HG03432 (cell line): ENCODE data around the gene HERC3.
A peak's percentile ranks its signal among the peaks of the same experiment; 100 is the strongest.

Source experiments
- ATAC-seq: cut with Tn5 transposase; IDR thresholded peaks from one replicate; pipeline ENCODE4 v1.9.1; 2021; ENCODE audit warnings: mild to moderate bottlenecking, moderate library complexity; ENCODE audit not compliant: unreplicated experiment

Gene HERC3

GRCh38 chr4:88591787-88592599, at the start of gene HERC3:
HERC3 (plus strand) TSS chr4:88592480; CDS start chr4:88605824, 13,344 bp downstream.
- ATAC-seq: peak; percentile 97

- ATAC-seq: no peak
Observed at GRCh38 chr4:88549815-88550214, 42.5 kb upstream of the HERC3 start.

GRCh38 chr4:88567591-88567990, 24.7 kb upstream of the HERC3 start:
- no peak for ATAC-seq

GRCh38 chr4:88570001-88570400, 22.3 kb upstream of the HERC3 start:
- ATAC-seq: no peak

- ATAC-seq: no peak
Observed at GRCh38 chr4:88573276-88573980, 18.9 kb upstream of the HERC3 start.

GRCh38 chr4:88573995-88574394, 18.3 kb upstream of the HERC3 start:
- ATAC-seq: no peak

GRCh38 chr4:88575186-88575585, 17.1 kb upstream of the HERC3 start:
- no peak for ATAC-seq

GRCh38 chr4:88582493-88582892, 9.8 kb upstream of the HERC3 start:
- ATAC-seq: no peak

GRCh38 chr4:88583631-88584470, 8.4 kb upstream of the HERC3 start:
- no peak for ATAC-seq

- no peak for ATAC-seq
Observed at GRCh38 chr4:88584471-88584900, 7.8 kb upstream of the HERC3 start.

- no peak for ATAC-seq
Observed at GRCh38 chr4:88585917-88586316, 6.4 kb upstream of the HERC3 start.

- ATAC-seq: no peak
Observed at GRCh38 chr4:88587306-88587705, 5.0 kb upstream of the HERC3 start.

- ATAC-seq: peak; percentile 87
Observed at GRCh38 chr4:88592600-88593448, 544 bp downstream of the HERC3 start.

- ATAC-seq: no peak
Observed at GRCh38 chr4:88597970-88598660, 5.8 kb downstream of the HERC3 start.

GRCh38 chr4:88599298-88599697, 7.0 kb downstream of the HERC3 start:
- ATAC-seq: no peak

- ATAC-seq: no peak
Observed at GRCh38 chr4:88599714-88600113, 7.4 kb downstream of the HERC3 start.

GRCh38 chr4:88600176-88600838, 8.0 kb downstream of the HERC3 start:
- no peak for ATAC-seq

- ATAC-seq: no peak
Observed at GRCh38 chr4:88604978-88605678, 12.8 kb downstream of the HERC3 start.

GRCh38 chr4:88605736-88606135, 13.5 kb downstream of the HERC3 start:
- ATAC-seq: peak; percentile 41
